GM18498 (cell line): ENCODE measurements around the gene PRKCE.

Source experiments
- ATAC-seq: cut with Tn5 transposase; IDR thresholded peaks from one replicate; pipeline ENCODE4 v1.9.1; 2021; ENCODE audit warnings: mild to moderate bottlenecking, moderate library complexity; ENCODE audit not compliant: unreplicated experiment

PRKCE gene

GRCh38 chr2:45750001-45750400 lies 98.5 kb downstream of the PRKCE start:
- no peak for ATAC-seq

GRCh38 chr2:45750484-45750883 lies 99.0 kb downstream of the PRKCE start:
- no peak for ATAC-seq

GRCh38 chr2:45753381-45753780 lies 101.9 kb downstream of the PRKCE start:
- no peak for ATAC-seq

DNA sequence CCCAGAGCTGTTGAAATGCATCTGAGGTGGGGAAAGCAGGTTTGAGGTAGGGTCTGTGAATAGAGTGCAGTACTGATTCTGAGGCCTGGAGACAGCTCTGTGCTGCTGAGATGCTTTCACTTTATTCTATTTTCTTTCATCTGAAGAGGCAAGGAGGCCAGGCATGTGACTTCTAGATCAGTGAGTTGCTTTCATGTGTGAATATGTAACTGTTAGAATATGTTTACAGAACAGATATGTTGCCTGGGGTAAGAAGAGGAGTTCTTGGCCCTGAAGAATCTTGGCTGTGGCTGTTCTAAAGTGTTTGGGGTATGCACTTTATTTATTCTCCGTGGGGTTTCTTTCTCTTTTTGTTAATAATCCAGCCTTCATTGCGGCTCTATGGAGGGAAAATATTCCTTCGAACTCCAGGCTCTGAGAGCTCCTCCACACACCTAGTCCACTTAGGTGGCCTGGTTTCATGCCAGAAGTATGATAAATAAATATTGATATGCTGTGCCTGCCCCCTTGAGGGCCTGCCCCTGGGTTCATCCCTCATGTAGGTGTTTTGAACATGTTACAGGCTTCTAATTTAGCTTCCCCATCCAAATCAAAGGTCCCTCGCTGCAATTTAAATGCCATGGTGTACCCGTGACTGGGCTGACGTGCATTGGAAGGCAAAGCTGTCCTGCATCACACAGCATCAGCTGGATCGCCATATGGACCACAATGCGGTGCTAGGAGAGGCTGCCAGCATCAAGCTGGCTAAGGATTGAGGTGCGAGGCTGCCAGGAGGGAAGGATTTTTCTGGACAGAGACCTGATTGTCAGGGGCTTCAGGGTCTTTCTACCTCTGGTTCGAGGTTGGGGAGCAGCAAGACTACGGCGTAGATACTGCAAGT lies 102.9 kb downstream of the PRKCE start:
- no peak for ATAC-seq

- no peak for ATAC-seq
These were observed 104.3 kb downstream of the PRKCE start for GRCh38 chr2:45755585-45756335.

DNA sequence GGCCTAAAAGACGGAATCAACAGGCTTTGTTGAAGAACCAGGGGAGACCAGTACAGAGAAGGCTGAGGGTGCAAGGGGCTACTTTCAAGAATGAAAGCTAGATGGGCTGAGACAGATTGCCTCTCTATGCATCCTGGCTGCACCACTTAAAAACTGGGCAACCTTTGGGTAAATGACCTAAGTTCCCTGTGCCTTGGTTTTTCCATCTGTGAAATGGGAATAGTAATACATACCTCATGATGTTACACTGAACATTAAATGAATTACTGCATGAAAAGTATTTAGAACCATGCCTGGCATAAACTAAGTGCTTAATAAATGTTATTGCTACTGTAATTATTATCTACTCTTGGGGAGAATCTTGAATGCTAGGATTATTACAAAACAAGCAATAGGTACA lies 106.5 kb downstream of the PRKCE start:
- no peak for ATAC-seq

GRCh38 chr2:45759310-45759851 lies 107.9 kb downstream of the PRKCE start:
- ATAC-seq = no peak

DNA sequence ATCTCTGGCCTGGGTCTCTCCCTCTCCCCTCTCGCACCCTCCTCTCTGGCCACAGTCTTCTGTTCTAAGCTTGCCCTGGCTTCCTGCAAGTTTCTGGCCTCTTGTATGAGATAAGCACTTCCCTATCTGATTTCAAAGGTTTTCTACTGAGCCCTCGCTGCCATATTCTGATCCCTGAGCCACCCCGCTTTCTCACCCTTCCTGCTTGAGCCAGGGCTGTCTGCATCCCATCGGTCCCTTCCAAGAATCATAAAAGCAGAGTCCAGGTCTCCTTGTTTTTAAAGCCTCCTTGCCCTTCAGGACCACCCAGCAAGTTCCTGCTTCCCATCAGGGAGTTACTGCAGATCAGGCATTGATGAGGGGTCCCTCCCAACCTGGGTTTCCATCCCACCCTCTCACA lies 110.2 kb downstream of the PRKCE start:
- ATAC-seq = no peak

- ATAC-seq = no peak
These were observed 111.8 kb downstream of the PRKCE start for GRCh38 chr2:45763255-45763654.

GRCh38 chr2:45763797-45764196 lies 112.3 kb downstream of the PRKCE start:
- ATAC-seq = no peak

- no peak for ATAC-seq
These were observed 113.7 kb downstream of the PRKCE start for GRCh38 chr2:45765007-45765727.

GRCh38 chr2:45765728-45766254 lies 114.3 kb downstream of the PRKCE start:
- no peak for ATAC-seq

- ATAC-seq = no peak
These were observed 116.7 kb downstream of the PRKCE start for GRCh38 chr2:45768208-45768607.

DNA sequence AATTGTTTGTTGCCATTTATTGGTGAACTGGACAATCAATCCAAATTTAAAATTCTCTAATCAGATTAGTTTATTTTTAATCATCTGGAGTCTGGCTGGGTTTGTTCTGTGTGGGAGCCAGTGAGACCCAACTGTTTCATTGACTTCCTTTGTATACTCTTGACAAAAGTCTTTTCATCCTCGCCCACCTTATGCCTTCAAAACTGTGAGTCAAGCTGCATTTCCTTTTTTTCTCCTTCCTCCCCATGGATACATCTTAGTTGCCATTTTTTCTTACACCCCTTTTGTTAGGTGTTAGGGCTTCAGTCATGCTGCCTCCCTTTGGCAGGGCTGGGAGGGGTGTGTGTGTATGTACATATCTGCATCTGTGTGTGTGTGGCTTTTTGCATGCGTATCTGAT lies 117.6 kb downstream of the PRKCE start:
- no peak for ATAC-seq

DNA sequence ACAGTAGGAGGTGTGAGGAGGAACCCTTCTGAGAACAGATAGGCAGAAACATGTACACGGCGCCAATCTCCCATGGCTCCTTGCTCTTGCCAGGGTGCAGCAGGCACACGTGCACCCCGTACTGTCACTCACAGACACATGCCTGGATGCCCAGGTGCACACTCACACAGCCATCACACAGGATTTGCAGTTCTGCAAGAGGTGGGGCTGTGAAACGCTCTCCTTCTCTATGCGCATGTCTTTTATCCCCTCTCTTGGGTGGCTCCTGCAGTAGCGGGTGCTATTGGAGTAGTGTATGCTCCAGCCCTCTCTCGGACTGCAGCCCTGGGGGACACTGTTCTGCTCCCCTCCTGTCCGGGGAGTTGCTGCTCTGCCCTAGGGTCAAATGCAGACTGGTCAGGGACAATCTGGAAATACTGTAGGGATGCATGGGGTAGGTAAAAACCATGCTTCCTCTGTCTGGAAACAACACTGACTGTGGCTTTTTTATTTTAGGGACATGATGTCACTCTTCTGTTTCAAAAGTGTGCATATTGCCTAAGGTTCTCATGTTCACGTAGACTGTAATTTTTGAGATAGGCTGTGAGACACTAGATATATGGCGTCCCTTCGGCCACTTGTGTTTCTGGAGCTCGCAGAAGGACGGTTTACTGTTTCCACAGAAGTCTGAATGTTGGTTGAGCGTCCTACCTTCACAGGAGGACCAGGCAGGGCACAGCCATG lies 118.5 kb downstream of the PRKCE start:
- ATAC-seq = no peak

DNA sequence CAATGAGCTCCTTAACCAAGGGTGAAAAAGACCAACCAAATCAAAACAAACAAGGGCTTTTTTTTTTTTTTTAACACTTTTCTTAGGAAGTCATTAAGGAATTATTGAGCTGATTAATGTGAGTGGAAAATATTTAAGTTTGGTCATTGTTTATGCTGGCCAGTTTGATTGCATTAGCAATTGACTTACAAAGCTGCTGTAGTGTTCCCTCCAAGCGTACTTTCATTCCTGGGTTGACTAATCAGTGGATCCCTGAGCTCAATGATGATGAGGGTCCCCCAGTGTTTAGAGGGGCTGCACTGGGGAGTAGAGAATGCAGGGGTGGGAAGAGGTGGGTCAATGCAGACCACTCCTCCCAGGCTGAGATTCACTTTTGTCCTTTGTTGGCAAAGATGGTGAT lies 119.3 kb downstream of the PRKCE start:
- ATAC-seq = no peak

DNA sequence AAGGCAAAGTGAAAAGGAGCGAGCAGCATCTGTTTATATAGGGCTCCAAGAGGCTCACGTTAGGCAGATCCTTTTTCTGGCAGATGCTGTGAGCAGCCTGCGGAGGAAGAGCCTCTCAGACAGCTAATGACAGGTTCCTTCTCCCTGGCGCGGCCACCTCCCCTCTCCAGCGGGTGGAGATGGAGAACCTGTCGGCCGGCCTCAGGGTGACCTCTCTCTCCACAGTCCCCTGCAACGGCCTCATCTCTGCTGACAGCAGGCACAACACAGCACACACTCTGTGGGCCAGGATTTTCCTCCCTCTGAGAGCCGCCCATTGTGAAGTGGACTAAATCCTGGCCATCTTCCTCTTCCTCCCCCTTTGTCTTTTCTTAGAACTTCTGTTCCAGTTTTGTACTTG lies 119.8 kb downstream of the PRKCE start:
- ATAC-seq = no peak

GRCh38 chr2:45772038-45772437 lies 120.6 kb downstream of the PRKCE start:
- no peak for ATAC-seq

- no peak for ATAC-seq
These were observed 122.4 kb downstream of the PRKCE start for GRCh38 chr2:45773909-45774308.

DNA sequence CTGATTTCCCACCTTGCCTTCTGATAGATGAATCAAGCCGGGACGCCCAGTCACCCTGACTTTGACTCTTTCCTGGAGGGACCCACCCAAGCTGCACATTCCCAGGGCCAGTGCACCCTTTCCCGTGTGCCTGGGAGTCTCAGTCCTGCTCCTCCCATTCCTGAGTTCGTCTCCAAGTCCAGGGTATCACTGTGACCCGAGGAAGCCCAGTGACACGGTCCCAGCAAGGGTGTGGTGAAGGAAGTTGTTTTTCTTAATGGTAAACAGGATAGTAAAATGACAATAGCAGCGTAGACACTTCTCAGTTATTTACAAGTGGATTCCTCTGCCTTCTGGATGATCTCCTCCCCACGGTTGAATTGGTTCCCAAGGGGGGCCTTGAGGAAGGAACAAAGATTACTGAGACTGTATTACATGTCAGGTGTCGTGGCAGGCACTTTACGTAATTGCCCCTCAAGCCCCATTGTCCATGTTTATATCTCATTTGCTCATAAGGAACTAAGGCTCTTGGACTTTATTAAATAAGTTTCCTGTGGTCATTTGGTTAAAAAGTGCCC lies 123.3 kb downstream of the PRKCE start:
- no peak for ATAC-seq
